ENCODE data around the gene DENND5A. TPM values are rescaled to one million over a fixed set of nuclear protein-coding genes. Genes with fewer than 3 reads are reported as not detected.
"Not testable (repeated sequence)": the region's sequence is repeated elsewhere in the genome, so short reads cannot be mapped to it uniquely, and the experiment has no call there.

DENND5A gene
- total RNA-seq, 2 experiments from 2014 or later: 46.5 to 50.9 TPM

- H3K36me3 Mint-ChIP-seq, DNase-seq, H3K9me3 Mint-ChIP-seq, H3K27me3 Mint-ChIP-seq: not testable (repeated sequence)
- H3K4me3 Mint-ChIP-seq: peak overlapping the region; percentile 6
- H3K4me1 Mint-ChIP-seq: peaks cover 58% of the 10 kb centered on the region
- peak overlapping the region; percentile 25 for H3K27ac Mint-ChIP-seq
Measured at GRCh38 chr11:9209604-9210003, 55.5 kb downstream of the DENND5A start.

- Mint-ChIP-seq H3K27me3 (no peaks in the 10 kb centered on the region), H3K4me3 (peak overlapping the region; percentile 6), H3K9me3 (peaks cover 2% of the 10 kb centered on the region), H3K36me3 (peaks cover 4% of the 10 kb centered on the region), H3K4me1 (peaks cover 56% of the 10 kb centered on the region), H3K27ac (peak overlapping the region; percentile 25)
- DNase-seq: no peak
Measured at GRCh38 chr11:9208726-9209501, 56.2 kb downstream of the DENND5A start.

GRCh38 chr11:9207229-9207628 lies 57.9 kb downstream of the DENND5A start:
- H3K27me3 Mint-ChIP-seq: no peaks in the 10 kb centered on the region
- H3K27ac Mint-ChIP-seq: no peak overlapping the region
- no peak for DNase-seq
- peaks cover 6% of the 10 kb centered on the region for H3K36me3 Mint-ChIP-seq
- no peak overlapping the region for H3K4me3 Mint-ChIP-seq
- H3K4me1 Mint-ChIP-seq: peaks cover 65% of the 10 kb centered on the region
- peaks cover 2% of the 10 kb centered on the region for H3K9me3 Mint-ChIP-seq

- H3K4me1 Mint-ChIP-seq: peaks cover 64% of the 10 kb centered on the region
- no peaks in the 10 kb centered on the region for H3K9me3 Mint-ChIP-seq
- H3K27ac Mint-ChIP-seq: no peak overlapping the region
- H3K27me3 Mint-ChIP-seq: no peaks in the 10 kb centered on the region
- peaks cover 8% of the 10 kb centered on the region for H3K36me3 Mint-ChIP-seq
- no peak for DNase-seq
- H3K4me3 Mint-ChIP-seq: no peak overlapping the region
Measured at GRCh38 chr11:9206496-9206895, 58.7 kb downstream of the DENND5A start.

- no peaks in the 10 kb centered on the region for H3K27me3 Mint-ChIP-seq
- no peak overlapping the region for H3K4me3 Mint-ChIP-seq
- no peak overlapping the region for H3K27ac Mint-ChIP-seq
- H3K36me3 Mint-ChIP-seq: peaks cover 8% of the 10 kb centered on the region
- peaks cover 43% of the 10 kb centered on the region for H3K4me1 Mint-ChIP-seq
- no peak for DNase-seq
- no peaks in the 10 kb centered on the region for H3K9me3 Mint-ChIP-seq
Measured at GRCh38 chr11:9203691-9204311, 61.3 kb downstream of the DENND5A start.

- no peak for DNase-seq
- H3K27ac Mint-ChIP-seq: peak overlapping the region; percentile 38
Measured at GRCh38 chr11:9201372-9202162, 63.6 kb downstream of the DENND5A start.

GRCh38 chr11:9200471-9200870 lies 64.7 kb downstream of the DENND5A start:
- no peaks in the 10 kb centered on the region for H3K9me3 Mint-ChIP-seq
- H3K36me3 Mint-ChIP-seq: peaks cover 8% of the 10 kb centered on the region
- H3K4me1 Mint-ChIP-seq: peaks cover 29% of the 10 kb centered on the region
- no peak for DNase-seq
- H3K27me3 Mint-ChIP-seq: no peaks in the 10 kb centered on the region
- H3K27ac Mint-ChIP-seq: no peak overlapping the region
- H3K4me3 Mint-ChIP-seq: no peak overlapping the region

More at GRCh38 chr11:9201372-9202162, 63.6 kb downstream of the DENND5A start:
- H3K9me3 Mint-ChIP-seq: no peaks in the 10 kb centered on the region
- no peak overlapping the region for H3K4me3 Mint-ChIP-seq
- peaks cover 29% of the 10 kb centered on the region for H3K4me1 Mint-ChIP-seq
- no peaks in the 10 kb centered on the region for H3K27me3 Mint-ChIP-seq
- H3K36me3 Mint-ChIP-seq: peaks cover 8% of the 10 kb centered on the region

- H3K9me3 Mint-ChIP-seq: peaks cover 1% of the 10 kb centered on the region
- H3K4me3 Mint-ChIP-seq: no peak overlapping the region
- H3K36me3 Mint-ChIP-seq: peaks cover 50% of the 10 kb centered on the region
- no peak overlapping the region for H3K27ac Mint-ChIP-seq
- peaks cover 4% of the 10 kb centered on the region for H3K4me1 Mint-ChIP-seq
- no peaks in the 10 kb centered on the region for H3K27me3 Mint-ChIP-seq
- DNase-seq: no peak
Measured at GRCh38 chr11:9193316-9193715, 71.8 kb downstream of the DENND5A start.

GRCh38 chr11:9192561-9192960 lies 72.6 kb downstream of the DENND5A start:
- DNase-seq: no peak
- Mint-ChIP-seq H3K9me3 (peaks cover 1% of the 10 kb centered on the region), H3K36me3 (peaks cover 56% of the 10 kb centered on the region), H3K4me3 (no peak overlapping the region), H3K27ac (no peak overlapping the region), H3K27me3 (no peaks in the 10 kb centered on the region), H3K4me1 (peaks cover 2% of the 10 kb centered on the region)

- not testable (repeated sequence) for H3K4me1 Mint-ChIP-seq, DNase-seq, H3K27ac Mint-ChIP-seq, H3K9me3 Mint-ChIP-seq, H3K27me3 Mint-ChIP-seq, H3K4me3 Mint-ChIP-seq
- H3K36me3 Mint-ChIP-seq: peaks cover 56% of the 10 kb centered on the region
Measured at GRCh38 chr11:9190326-9191016, 74.7 kb downstream of the DENND5A start.

GRCh38 chr11:9188860-9189259 lies 76.3 kb downstream of the DENND5A start:
- not testable (repeated sequence) for H3K4me3 Mint-ChIP-seq, H3K9me3 Mint-ChIP-seq, H3K27me3 Mint-ChIP-seq, H3K27ac Mint-ChIP-seq, DNase-seq, H3K4me1 Mint-ChIP-seq
- peaks cover 54% of the 10 kb centered on the region for H3K36me3 Mint-ChIP-seq

GRCh38 chr11:9187616-9188015 lies 77.5 kb downstream of the DENND5A start:
- peaks cover 1% of the 10 kb centered on the region for H3K9me3 Mint-ChIP-seq
- H3K36me3 Mint-ChIP-seq: peaks cover 47% of the 10 kb centered on the region
- peaks cover 1% of the 10 kb centered on the region for H3K4me1 Mint-ChIP-seq
- H3K27ac Mint-ChIP-seq: no peak overlapping the region
- H3K27me3 Mint-ChIP-seq: no peaks in the 10 kb centered on the region
- H3K4me3 Mint-ChIP-seq: no peak overlapping the region
- DNase-seq: no peak

- no peaks in the 10 kb centered on the region for H3K9me3 Mint-ChIP-seq
- peaks cover 31% of the 10 kb centered on the region for H3K36me3 Mint-ChIP-seq
Measured at GRCh38 chr11:9184516-9184915, 80.6 kb downstream of the DENND5A start.

GRCh38 chr11:9182180-9182871 lies 82.8 kb downstream of the DENND5A start:
- Mint-ChIP-seq H3K27me3 (no peaks in the 10 kb centered on the region), H3K27ac (no peak overlapping the region), H3K4me1 (peaks cover 4% of the 10 kb centered on the region), H3K36me3 (peaks cover 26% of the 10 kb centered on the region), H3K9me3 (no peaks in the 10 kb centered on the region), H3K4me3 (no peak overlapping the region)
- DNase-seq: no peak

More at GRCh38 chr11:9184516-9184915, 80.6 kb downstream of the DENND5A start:
- H3K4me3 Mint-ChIP-seq: no peak overlapping the region
- peaks cover 1% of the 10 kb centered on the region for H3K4me1 Mint-ChIP-seq
- H3K27me3 Mint-ChIP-seq: no peaks in the 10 kb centered on the region
- no peak for DNase-seq
- H3K27ac Mint-ChIP-seq: no peak overlapping the region
